Smooth muscle cell of the brain vasculature (primary cell): ENCODE results near the gene PLCH1.

Source experiments
- DNase-seq: peaks from one replicate; pipeline ENCODE4 v3.0.0-alpha.2; 2012; ENCODE audit warnings: low read depth, low spot score

The PLCH1 gene

DNA sequence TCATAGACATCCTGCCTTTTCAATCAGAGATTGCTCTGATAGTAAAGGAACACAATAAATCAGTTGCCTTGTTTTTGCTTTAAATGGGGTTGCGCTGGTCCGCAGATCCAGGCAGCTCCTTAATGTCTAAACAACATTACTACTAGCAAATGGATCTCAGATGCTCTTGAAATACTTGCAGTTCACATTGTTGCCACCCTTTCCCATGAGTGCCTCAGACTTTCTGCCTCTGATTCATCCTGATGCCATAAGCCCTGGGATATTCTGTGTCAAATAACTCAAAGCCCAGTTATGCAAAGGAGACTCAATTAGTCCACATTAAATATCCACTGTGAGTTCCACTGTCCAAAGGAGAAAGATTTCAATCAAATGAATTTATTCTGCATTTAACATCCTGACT lies 196.7 kb downstream of the PLCH1 start:
- no peak for DNase-seq

- no peak for DNase-seq
Measured at GRCh38 chr3:155535098-155535497, 209.8 kb downstream of the PLCH1 start.

GRCh38 chr3:155528579-155528978 lies 216.3 kb downstream of the PLCH1 start:
- no peak for DNase-seq

DNA sequence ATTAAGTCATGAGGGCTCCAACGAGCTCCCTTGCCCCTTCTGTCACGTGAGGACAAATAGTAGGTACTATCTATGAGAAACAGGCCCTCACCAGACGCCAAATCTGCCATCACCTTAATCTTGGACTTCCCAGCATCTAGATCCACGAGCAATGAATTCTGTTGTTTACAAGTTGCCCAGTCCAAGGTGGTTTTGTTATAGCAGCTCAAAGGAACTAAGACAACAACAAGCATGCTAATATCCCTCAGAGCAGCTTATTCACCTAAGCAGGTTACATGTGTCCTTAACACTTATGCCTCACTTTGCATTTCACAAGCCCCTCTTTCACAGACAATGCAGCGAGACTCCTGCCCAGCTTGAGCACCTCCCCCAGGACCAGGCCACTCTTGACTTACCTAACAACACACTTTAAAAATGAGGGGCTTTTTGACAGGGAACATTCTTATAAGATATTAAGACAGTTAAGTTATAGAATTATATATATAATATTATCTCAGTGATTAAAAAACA lies 219.5 kb downstream of the PLCH1 start:
- DNase-seq = no peak

DNA sequence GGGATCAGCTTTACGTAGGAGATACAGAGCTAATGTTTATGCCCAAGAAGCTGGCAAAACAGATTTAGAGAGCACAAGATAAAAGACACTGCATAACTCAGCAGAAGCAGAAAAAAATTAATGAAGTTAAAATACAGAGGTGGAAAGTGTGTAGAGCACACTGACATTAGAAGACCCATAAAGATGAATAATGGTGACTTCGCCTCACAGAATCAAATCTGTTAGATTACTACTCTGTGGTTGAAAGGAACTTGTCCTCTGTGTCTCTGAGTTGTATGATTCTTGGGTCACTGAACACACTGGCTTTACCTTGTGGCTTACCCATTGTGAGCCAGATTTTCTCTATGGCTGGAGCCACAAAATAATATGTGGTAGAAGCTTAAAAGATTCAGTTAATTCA lies 224.4 kb downstream of the PLCH1 start:
- DNase-seq = no peak

DNA sequence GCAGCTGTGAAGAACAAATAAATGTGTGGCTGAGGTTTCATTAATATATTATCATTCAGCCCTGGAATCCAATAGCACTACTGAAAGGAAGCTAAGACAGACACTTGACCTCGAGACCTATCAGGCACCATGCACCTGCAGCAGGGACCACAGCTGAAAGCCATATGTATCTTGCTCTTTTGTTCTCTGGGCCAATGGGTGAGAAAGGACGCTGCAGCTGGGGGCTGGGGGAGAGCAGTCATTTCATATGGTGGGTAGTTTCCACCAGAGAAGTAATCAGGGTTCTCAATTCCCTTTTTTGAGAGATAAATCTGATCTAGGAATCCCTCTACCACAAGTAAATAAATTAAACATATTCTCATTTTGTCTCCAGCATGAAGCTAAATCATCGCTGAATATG lies 225.8 kb downstream of the PLCH1 start:
- no peak for DNase-seq

- DNase-seq = no peak
Measured at GRCh38 chr3:155517903-155518302, 227.0 kb downstream of the PLCH1 start.

- DNase-seq = no peak
Measured at GRCh38 chr3:155516439-155516838, 228.4 kb downstream of the PLCH1 start.

GRCh38 chr3:155512867-155513261 lies 232.0 kb downstream of the PLCH1 start:
- no peak for DNase-seq

- DNase-seq = no peak
Measured at GRCh38 chr3:155512175-155512866, 232.6 kb downstream of the PLCH1 start.

- no peak for DNase-seq
Measured at GRCh38 chr3:155504682-155505081, 240.2 kb downstream of the PLCH1 start.

DNA sequence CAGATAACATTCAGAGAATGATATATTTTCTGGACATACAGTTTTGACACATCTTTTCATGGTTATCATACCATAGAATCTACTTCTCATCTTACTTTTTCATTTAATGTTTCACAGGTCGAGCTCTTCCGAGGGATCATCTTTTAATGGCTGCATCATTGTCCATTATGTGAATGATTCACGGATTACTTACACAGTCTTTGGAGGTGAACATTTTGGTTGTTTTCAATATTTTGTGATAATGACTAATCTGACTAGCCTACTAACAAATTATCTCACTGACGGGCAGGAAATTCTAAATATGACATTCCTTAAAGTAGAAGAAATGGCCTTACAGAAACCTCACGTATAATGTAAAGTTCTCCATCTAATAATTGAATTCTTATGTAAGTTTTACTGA lies 242.2 kb downstream of the PLCH1 start:
- no peak for DNase-seq

GRCh38 chr3:155500194-155500818 lies 244.6 kb downstream of the PLCH1 start:
- no peak for DNase-seq

GRCh38 chr3:155497930-155498647 lies 246.8 kb downstream of the PLCH1 start:
- DNase-seq = peak; percentile 69

GRCh38 chr3:155496206-155496605 lies 248.7 kb downstream of the PLCH1 start:
- no peak for DNase-seq

- no peak for DNase-seq
Measured at GRCh38 chr3:155495387-155495786, 249.5 kb downstream of the PLCH1 start.

GRCh38 chr3:155494332-155494731 lies 250.5 kb downstream of the PLCH1 start:
- DNase-seq = no peak

DNA sequence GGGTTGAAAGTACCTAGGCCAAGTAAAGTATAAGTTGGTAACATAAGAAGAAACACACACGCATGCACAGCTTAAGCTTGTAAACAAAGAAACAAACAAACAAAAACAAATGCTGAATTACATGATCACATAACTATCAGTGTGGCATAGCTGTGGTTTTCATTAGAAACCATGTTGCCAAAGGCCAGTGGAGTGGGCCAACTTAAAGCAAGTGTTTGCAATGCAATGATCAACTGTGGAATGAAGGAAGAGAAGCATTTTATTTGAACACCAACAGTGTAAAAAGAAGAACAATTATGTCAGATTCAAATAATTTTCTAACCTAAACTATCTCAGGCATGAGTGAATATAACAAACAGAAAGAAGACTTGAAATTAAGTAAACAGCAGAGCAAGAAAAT lies 252.0 kb downstream of the PLCH1 start:
- DNase-seq = no peak

- no peak for DNase-seq
Measured at GRCh38 chr3:155491696-155492095, 253.2 kb downstream of the PLCH1 start.

GRCh38 chr3:155488671-155489070 lies 256.2 kb downstream of the PLCH1 start:
- DNase-seq = no peak

DNA sequence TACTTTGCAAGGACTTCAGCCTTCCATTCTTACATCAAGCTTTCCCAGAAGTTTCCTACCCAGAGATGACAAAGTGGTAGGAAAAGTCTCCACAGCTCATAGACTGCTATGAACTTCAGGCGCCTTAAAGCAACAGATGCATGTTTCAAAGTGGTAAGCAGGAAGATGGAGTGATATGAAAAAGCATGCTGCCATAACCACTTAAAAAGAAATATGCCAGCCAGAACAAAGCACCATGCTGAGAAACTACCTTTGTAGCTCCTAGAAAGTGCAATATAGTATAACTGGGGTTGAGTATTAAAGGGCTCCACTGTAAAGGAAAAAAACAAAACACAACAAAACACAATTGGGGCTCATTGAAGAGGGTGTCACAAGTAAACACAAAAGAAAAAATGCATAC lies 259.0 kb downstream of the PLCH1 start:
- DNase-seq = no peak

- DNase-seq = no peak
Measured at GRCh38 chr3:155481591-155481990, 263.3 kb downstream of the PLCH1 start.

- no peak for DNase-seq
Measured at GRCh38 chr3:155481089-155481488, 263.8 kb downstream of the PLCH1 start.
